ENCODE measurements around the gene CPT2.

CPT2 gene

DNA sequence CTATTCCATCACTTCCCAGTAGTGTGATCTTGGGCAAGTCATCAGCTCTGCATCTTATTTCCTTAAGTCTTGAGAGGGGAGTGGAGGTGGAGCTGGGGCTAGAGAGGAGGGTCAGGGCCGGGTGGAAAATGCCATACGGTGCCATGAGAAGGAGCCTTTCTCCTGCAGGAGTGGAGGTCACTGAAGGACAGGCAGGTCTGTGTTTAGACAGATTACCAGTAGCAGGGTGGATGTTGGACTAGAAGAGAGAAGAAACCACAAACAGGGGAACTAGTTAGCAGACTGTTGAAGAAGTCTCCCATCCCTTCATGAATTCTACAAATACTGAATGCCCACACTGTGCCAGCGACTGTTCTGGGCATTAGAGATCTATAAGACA, 13.9 kb upstream of the CPT2 start:
- TF ChIP-seq, protein P1, sequence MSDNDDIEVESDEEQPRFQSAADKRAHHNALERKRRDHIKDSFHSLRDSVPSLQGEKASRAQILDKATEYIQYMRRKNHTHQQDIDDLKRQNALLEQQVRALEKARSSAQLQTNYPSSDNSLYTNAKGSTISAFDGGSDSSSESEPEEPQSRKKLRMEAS (IDR thresholded peaks at IDR 0.05) = no peak
- TF ChIP-seq CREB1 (IDR thresholded peaks at IDR 0.05; ENCODE audit: low read depth) (no peak), FOXM1 (IDR thresholded peaks at IDR 0.05; ENCODE audit: borderline replicate concordance, low read depth) (no peak), ZBTB7A (IDR thresholded peaks at IDR 0.05; ENCODE audit: low read depth) (no peak), TAF1 (IDR thresholded peaks at IDR 0.05; ENCODE audit: low read depth) (no peak), RAD21 (IDR thresholded peaks at IDR 0.05; ENCODE audit: low read depth) (no peak), EGR1 (IDR thresholded peaks at IDR 0.05) (no peak), CEBPB (IDR thresholded peaks at IDR 0.05) (no peak), TCF12 (IDR thresholded peaks at IDR 0.05; ENCODE audit: low read depth) (no peak), EP300 (IDR thresholded peaks at IDR 0.05; ENCODE audit: borderline replicate concordance) (no peak), YY1 (IDR thresholded peaks at IDR 0.05; ENCODE audit: low read depth) (no peak)
- TF ChIP-seq, protein P2, sequence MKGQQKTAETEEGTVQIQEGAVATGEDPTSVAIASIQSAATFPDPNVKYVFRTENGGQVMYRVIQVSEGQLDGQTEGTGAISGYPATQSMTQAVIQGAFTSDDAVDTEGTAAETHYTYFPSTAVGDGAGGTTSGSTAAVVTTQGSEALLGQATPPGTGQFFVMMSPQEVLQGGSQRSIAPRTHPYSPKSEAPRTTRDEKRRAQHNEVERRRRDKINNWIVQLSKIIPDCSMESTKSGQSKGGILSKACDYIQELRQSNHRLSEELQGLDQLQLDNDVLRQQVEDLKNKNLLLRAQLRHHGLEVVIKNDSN (IDR thresholded peaks at IDR 0.05) = no peak
- TF ChIP-seq, protein P3, sequence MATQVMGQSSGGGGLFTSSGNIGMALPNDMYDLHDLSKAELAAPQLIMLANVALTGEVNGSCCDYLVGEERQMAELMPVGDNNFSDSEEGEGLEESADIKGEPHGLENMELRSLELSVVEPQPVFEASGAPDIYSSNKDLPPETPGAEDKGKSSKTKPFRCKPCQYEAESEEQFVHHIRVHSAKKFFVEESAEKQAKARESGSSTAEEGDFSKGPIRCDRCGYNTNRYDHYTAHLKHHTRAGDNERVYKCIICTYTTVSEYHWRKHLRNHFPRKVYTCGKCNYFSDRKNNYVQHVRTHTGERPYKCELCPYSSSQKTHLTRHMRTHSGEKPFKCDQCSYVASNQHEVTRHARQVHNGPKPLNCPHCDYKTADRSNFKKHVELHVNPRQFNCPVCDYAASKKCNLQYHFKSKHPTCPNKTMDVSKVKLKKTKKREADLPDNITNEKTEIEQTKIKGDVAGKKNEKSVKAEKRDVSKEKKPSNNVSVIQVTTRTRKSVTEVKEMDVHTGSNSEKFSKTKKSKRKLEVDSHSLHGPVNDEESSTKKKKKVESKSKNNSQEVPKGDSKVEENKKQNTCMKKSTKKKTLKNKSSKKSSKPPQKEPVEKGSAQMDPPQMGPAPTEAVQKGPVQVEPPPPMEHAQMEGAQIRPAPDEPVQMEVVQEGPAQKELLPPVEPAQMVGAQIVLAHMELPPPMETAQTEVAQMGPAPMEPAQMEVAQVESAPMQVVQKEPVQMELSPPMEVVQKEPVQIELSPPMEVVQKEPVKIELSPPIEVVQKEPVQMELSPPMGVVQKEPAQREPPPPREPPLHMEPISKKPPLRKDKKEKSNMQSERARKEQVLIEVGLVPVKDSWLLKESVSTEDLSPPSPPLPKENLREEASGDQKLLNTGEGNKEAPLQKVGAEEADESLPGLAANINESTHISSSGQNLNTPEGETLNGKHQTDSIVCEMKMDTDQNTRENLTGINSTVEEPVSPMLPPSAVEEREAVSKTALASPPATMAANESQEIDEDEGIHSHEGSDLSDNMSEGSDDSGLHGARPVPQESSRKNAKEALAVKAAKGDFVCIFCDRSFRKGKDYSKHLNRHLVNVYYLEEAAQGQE (IDR thresholded peaks at IDR 0.05; ENCODE audit: low read depth) = no peak

DNA sequence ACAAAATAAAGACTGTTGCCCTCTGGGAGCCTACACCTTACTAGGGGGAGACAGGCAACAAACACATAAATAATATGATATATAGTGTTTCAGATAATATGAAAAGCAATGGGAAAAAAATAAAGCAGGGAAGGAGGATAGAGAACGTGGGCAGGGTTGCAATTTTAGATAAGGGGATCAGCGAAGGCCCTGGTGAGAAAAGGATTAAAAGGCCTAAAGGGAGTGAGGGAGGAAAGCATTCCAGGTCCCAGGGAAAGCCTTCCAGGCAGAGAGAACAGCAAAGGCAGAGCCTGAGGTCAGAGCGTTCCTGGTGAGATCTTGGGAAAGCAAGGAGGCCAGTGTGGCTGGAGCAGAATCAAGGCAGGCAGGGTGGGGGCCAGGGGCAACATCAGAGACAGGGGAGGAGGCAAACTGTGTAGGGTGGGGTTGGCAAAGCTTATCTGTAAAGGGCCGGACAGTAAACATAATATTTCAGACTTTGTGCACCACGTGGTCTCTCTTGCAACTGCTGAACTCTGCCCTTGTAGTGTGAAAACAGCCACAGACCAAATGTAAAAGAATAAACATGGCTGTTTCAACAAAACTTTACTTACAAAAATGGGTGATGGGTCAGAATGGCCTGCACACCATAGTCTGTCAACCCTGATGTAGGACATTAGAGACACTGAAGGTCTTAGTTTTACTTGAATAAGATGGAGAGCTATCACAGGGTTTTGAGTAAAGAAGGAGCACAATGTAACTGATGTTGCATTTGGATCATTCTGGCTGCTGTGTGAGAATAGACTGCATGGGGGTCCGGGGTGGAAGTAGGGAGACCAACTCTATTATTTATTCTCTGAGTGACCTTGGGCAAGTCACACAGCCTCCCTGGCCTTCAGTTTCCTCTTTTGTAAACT, 13.3 kb upstream of the CPT2 start:
- TF ChIP-seq, protein P1 (IDR thresholded peaks at IDR 0.05) = no peak
- TF ChIP-seq YY1 (IDR thresholded peaks at IDR 0.05; ENCODE audit: low read depth) (no peak), CREB1 (IDR thresholded peaks at IDR 0.05; ENCODE audit: low read depth) (no peak), TCF12 (IDR thresholded peaks at IDR 0.05; ENCODE audit: low read depth) (no peak), TEAD4 (IDR thresholded peaks at IDR 0.05) (no peak)
- TF ChIP-seq, protein P3 (IDR thresholded peaks at IDR 0.05; ENCODE audit: low read depth) = no peak

DNA sequence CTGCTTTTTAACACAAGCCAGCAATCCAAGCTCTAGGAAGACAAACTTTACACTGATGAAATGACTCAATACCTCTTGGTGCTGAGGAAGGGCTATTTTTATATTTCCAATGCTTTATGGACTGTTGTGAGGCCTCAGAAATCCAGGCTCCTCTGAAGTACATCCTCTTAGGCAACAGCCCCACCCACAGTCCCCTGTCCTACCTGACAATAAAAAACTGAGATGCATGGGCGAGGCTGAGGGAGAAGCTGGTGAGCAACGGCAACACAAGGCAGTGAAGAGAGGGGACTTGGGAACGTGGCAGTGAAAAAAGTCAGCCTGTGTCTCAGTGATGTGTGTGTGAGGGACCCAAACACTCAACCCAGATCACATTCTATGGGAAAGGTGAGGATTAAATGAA, 10.1 kb upstream of the CPT2 start:
- TF ChIP-seq YY1 (IDR thresholded peaks at IDR 0.05; ENCODE audit: low read depth) = no peak
- TF ChIP-seq TCF12 (IDR thresholded peaks at IDR 0.05; ENCODE audit: low read depth) = no peak
- TF ChIP-seq EP300 (IDR thresholded peaks at IDR 0.05; ENCODE audit: borderline replicate concordance) = no peak
- no peak for TF ChIP-seq RAD21 (IDR thresholded peaks at IDR 0.05; ENCODE audit: low read depth)
- no peak for TF ChIP-seq ZBTB7A (IDR thresholded peaks at IDR 0.05; ENCODE audit: low read depth)
- TF ChIP-seq NFIC (IDR thresholded peaks at IDR 0.05) = no peak
- TF ChIP-seq CREB1 (IDR thresholded peaks at IDR 0.05; ENCODE audit: low read depth) = no peak
- no peak for TF ChIP-seq EGR1 (IDR thresholded peaks at IDR 0.05)
- no peak for TF ChIP-seq CEBPB (IDR thresholded peaks at IDR 0.05)
- no peak for TF ChIP-seq TAF1 (IDR thresholded peaks at IDR 0.05; ENCODE audit: low read depth)

DNA sequence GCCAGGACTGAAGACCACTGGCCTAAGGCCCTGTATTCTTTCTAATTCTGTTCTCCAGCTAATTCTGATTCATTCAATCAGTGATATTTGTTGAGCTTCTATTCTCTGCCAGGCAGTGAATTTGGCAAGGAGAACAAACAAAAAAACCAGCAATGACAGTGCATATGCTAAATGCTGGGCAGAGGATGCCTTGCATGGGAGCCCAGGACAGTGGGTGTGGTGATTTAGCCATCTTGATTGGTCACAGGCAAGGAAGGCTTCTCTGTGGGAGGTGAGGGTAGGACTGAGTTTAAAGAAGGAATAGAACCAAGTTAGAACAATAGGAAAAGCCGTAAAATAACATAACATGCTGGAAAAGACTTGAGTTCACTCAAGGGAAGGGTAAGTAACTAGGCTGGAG, 9.2 kb upstream of the CPT2 start:
- TF ChIP-seq ZBTB7A (IDR thresholded peaks at IDR 0.05; ENCODE audit: low read depth) (no peak), CEBPB (IDR thresholded peaks at IDR 0.05) (no peak), TCF12 (IDR thresholded peaks at IDR 0.05; ENCODE audit: low read depth) (no peak), NFIC (IDR thresholded peaks at IDR 0.05) (no peak), CREB1 (IDR thresholded peaks at IDR 0.05; ENCODE audit: low read depth) (no peak), YY1 (IDR thresholded peaks at IDR 0.05; ENCODE audit: low read depth) (no peak), RAD21 (IDR thresholded peaks at IDR 0.05; ENCODE audit: low read depth) (no peak), FOXM1 (IDR thresholded peaks at IDR 0.05; ENCODE audit: borderline replicate concordance, low read depth) (no peak), TEAD4 (IDR thresholded peaks at IDR 0.05) (no peak), EGR1 (IDR thresholded peaks at IDR 0.05) (no peak), TAF1 (IDR thresholded peaks at IDR 0.05; ENCODE audit: low read depth) (no peak), EP300 (IDR thresholded peaks at IDR 0.05; ENCODE audit: borderline replicate concordance) (no peak)
- TF ChIP-seq, protein P1 (IDR thresholded peaks at IDR 0.05) = no peak
- TF ChIP-seq, protein P3 (IDR thresholded peaks at IDR 0.05; ENCODE audit: low read depth) = no peak
- TF ChIP-seq, protein P2 (IDR thresholded peaks at IDR 0.05) = no peak
